Kidney (tissue), 14 donors: ENCODE results near the gene JDP2. TPM values are rescaled to one million over a fixed set of nuclear protein-coding genes. Genes with fewer than 3 reads are reported as not detected.

Source experiments
- DNase-seq, 5 donors: peaks; one replicate each; pipeline ENCODE4 v3.0.0-alpha.2; 2013 to 2020
- FAIRE-seq: peaks from 2 replicates; lab custom pipeline; 2012; peaks lifted over from hg19 to GRCh38; lab: Jason Lieb, UNC
- H3K27ac ChIP-seq, 2 donors: one replicate each; pipeline ENCODE4 v1.7.0; 2013; ENCODE audit warnings: low read depth in 2 of 2, low read length in 2 of 2, inconsistent platforms in 1 of 2
- H3K27me3 ChIP-seq: one replicate; pipeline ENCODE4 v1.7.1; 2013; ENCODE audit warnings: low read length, inconsistent platforms; ENCODE audit not compliant: control insufficient read depth, insufficient read depth
- H3K36me3 ChIP-seq, 3 donors: one replicate each; pipeline versions ENCODE4 v1.7.0 to v1.7.1; 2013; ENCODE audit warnings: low read length in 3 of 3, control low read depth in 1 of 3, inconsistent platforms in 1 of 3; ENCODE audit not compliant: insufficient read depth in 3 of 3, control insufficient read depth in 2 of 3
- H3K4me1 ChIP-seq, 3 donors: one replicate each; pipeline versions ENCODE4 v1.7.0 to v1.7.1; 2013; ENCODE audit warnings: low read length in 3 of 3, inconsistent platforms in 1 of 3, low read depth in 1 of 3; ENCODE audit not compliant: control insufficient read depth in 2 of 3, insufficient read depth in 2 of 3
- H3K4me3 ChIP-seq, 3 donors: one replicate each; pipeline versions ENCODE4 v1.7.0 to v1.8.1; 2013; ENCODE audit warnings: low read length in 3 of 3, control low read depth in 1 of 3, inconsistent platforms in 1 of 3
- H3K9ac ChIP-seq, 3 donors: one replicate each; pipeline versions ENCODE4 v1.7.0 to v1.7.1; 2013; ENCODE audit warnings: low read length in 3 of 3, control low read depth in 1 of 3, inconsistent platforms in 1 of 3
- H3K9me3 ChIP-seq, 3 donors: one replicate each; pipeline versions ENCODE4 v1.7.0 to v1.7.1; 2013; ENCODE audit warnings: low read length in 3 of 3, control low read depth in 1 of 3, inconsistent platforms in 1 of 3; ENCODE audit not compliant: control insufficient read depth in 2 of 3, insufficient read depth in 1 of 3
- intact Hi-C: fragments of 100-400 bp; cut with DNase I; formaldehyde crosslinking; loops from one replicate; pipeline ENCODE4 v1.11.1; 2022
- polyA plus RNA-seq: library from polyadenylated mRNA; stranded (reverse); fragments of 350-450 nt; fragmentation: Illumina TruSeq; extraction: RNeasy Lipid Tissue Mini Kit (QIAGEN cat#74804); gene quantifications from one replicate; pipeline ENCODE4 v1.2.3, GENCODE V29; 2014; ENCODE audit warnings: low read depth, low replicate concordance; ENCODE audit not compliant: insufficient read depth
- total RNA-seq: library from RNA; stranded (reverse); fragmentation: NEBNext Ultra II Directional; extraction: Animal tissue kit (Norgen Biotek cat#: 25700); gene quantifications from one replicate; pipeline ENCODE4 v1.2.1, GENCODE V29; 2021
- TF ChIP-seq, protein P1 (sequence below): IDR thresholded peaks from 3 replicates; pipeline ENCODE4 v1.5.1; 2012; ENCODE audit warnings: mild to moderate bottlenecking, moderate library complexity, borderline replicate concordance; ENCODE audit not compliant: insufficient read depth; ENCODE audit errors: extremely low read depth
- donor health status: control.
- donor health status: control.
- donor health status: control.
- donor health status: control.
- donor health status: control.
- donor health status: DM: yes; HTN: yes; CAD: no.
- donor health status: Normal renal cell carcinoma (clear cell type).

The JDP2 gene
- total and polyA plus RNA-seq, 2 donors from 2014 or later: 20.1 to 33.4 TPM

DNA sequence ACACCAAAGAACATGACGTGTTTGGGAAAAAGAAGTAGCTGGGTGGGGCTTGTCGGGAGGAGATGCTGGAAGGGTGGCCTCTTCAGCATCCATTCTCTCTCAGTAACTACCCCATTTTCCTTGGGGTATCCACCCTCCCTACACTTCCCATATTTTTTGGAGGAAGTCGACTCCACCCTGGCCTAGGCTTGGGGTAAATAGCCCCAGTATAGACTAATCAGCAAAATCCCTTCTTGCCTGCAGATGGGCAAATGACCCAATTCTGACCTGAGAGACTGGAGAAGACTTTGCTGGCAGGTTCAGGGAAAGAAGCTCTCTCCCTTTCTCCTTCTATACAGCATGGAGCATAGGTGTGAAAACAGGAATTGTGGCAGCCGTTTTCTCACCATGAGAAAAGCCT, 28.5 kb upstream of the JDP2 start:
- Histone ChIP-seq H3K4me1 (peaks cover 0 to 14% (median 10%) of the 10 kb centered on the region in 3 donors), H3K9me3 (peaks cover 0 to 4% (median 0%) of the 10 kb centered on the region in 3 donors), H3K27me3 (no peaks in the 10 kb centered on the region), H3K27ac (no peak overlapping the region), H3K4me3 (no peak overlapping the region), H3K36me3 (no peaks in the 10 kb centered on the region), H3K9ac (no peak overlapping the region)
- no peak for DNase-seq
- TF ChIP-seq, protein P1, sequence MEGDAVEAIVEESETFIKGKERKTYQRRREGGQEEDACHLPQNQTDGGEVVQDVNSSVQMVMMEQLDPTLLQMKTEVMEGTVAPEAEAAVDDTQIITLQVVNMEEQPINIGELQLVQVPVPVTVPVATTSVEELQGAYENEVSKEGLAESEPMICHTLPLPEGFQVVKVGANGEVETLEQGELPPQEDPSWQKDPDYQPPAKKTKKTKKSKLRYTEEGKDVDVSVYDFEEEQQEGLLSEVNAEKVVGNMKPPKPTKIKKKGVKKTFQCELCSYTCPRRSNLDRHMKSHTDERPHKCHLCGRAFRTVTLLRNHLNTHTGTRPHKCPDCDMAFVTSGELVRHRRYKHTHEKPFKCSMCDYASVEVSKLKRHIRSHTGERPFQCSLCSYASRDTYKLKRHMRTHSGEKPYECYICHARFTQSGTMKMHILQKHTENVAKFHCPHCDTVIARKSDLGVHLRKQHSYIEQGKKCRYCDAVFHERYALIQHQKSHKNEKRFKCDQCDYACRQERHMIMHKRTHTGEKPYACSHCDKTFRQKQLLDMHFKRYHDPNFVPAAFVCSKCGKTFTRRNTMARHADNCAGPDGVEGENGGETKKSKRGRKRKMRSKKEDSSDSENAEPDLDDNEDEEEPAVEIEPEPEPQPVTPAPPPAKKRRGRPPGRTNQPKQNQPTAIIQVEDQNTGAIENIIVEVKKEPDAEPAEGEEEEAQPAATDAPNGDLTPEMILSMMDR: no peak
- no peak for FAIRE-seq
- intact Hi-C loops: no loop called here

DNA sequence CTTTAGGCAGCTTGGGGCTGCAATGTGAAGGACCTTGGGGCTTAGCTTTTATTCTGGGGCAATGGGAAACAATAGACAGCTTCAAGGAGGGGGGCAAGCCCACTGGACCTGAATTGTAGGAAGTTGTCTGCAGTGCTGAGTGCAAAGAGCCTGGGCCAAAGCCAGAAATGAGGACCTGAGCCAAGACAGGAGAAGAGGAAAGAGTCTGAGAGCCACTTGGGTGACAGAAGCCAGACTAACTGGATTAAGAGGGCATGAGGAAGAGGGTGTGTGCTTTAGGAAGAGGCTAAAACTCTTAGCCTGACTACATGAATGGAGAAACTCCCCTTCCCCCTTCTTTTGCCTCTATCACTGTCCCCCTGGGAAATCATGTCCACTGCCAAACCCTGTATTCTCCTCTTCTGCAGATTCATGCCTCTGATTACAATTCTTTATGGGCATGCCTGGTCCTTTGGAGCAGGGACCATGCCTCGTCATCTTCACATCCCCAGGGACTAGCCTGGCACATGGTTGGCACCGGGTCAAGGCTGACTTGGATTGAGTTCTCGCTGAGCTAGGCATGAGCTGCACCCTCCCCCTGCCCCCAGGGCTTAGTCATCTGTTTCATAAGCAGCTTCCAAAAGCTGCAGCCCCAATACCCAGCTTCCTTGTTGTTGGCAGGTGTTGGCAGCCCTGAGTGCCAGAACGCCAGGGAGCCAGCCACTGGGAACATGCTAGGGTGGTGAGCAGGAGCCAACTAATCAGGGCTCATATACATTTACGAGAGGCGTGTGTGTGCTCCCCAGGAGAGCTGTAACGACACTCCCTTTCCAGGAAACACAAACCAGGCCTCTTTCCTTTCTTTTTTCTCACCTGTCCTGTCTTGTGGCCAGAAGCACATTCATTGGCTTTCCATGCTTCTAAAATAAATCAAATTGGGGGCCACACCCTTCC, 27.7 kb upstream of the JDP2 start:
- H3K9ac ChIP-seq: no peak overlapping the region
- peak overlapping the region; percentile 11 to 59 for H3K27ac ChIP-seq
- no peaks in the 10 kb centered on the region for H3K27me3 ChIP-seq
- H3K4me3 ChIP-seq: no peak overlapping the region
- H3K36me3 ChIP-seq: no peaks in the 10 kb centered on the region
- FAIRE-seq (peak; percentile 66), DNase-seq (peak in 4 of 5 donors; percentile 15 to 97 (median 34))
- H3K4me1 ChIP-seq: peaks cover 0 to 14% (median 10%) of the 10 kb centered on the region in 3 donors
- intact Hi-C loops: no loop called here
- peaks cover 0 to 4% (median 0%) of the 10 kb centered on the region in 3 donors for H3K9me3 ChIP-seq
- TF ChIP-seq, protein P1: no peak

DNA sequence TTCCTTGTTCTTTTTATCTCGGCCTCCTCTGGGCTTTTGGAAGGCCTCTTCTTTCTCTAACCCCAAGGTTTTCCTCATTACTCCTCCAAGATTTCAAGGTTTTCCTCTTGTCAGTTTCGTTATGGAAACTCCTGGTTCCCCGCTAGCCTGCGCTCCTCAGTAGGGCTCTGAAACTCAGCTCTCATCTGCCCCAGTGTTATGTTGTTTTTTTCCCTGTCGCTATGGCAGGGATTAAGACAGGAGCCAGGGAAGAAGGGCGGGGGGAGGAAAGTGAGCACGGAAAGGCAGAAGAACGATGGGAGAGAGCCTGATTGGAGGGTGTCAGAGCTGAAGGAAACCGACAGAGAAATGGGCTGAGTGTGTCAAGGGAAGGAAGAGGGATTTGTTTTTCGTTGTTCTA, 26.5 kb upstream of the JDP2 start:
- H3K4me1 ChIP-seq: peaks cover 0 to 14% (median 10%) of the 10 kb centered on the region in 3 donors
- intact Hi-C loops: no loop called here
- H3K27me3 ChIP-seq: no peaks in the 10 kb centered on the region
- H3K9ac ChIP-seq: no peak overlapping the region
- DNase-seq (peak in 2 of 5 donors; percentile 45 to 65), FAIRE-seq (no peak)
- H3K36me3 ChIP-seq: no peaks in the 10 kb centered on the region
- H3K9me3 ChIP-seq: peaks cover 0 to 4% (median 0%) of the 10 kb centered on the region in 3 donors
- no peak overlapping the region for H3K27ac ChIP-seq
- TF ChIP-seq, protein P1: no peak
- H3K4me3 ChIP-seq: no peak overlapping the region
